GM19099 (cell line): ENCODE results near the gene JAKMIP2.

Experiments used
- POLR2A ChIP-seq: IDR thresholded peaks from 3 replicates; pipeline ENCODE4 v1.6.1; 2011; ENCODE audit warnings: low read depth; ENCODE audit not compliant: insufficient read length; ENCODE audit errors: extremely low read depth

JAKMIP2 gene

DNA sequence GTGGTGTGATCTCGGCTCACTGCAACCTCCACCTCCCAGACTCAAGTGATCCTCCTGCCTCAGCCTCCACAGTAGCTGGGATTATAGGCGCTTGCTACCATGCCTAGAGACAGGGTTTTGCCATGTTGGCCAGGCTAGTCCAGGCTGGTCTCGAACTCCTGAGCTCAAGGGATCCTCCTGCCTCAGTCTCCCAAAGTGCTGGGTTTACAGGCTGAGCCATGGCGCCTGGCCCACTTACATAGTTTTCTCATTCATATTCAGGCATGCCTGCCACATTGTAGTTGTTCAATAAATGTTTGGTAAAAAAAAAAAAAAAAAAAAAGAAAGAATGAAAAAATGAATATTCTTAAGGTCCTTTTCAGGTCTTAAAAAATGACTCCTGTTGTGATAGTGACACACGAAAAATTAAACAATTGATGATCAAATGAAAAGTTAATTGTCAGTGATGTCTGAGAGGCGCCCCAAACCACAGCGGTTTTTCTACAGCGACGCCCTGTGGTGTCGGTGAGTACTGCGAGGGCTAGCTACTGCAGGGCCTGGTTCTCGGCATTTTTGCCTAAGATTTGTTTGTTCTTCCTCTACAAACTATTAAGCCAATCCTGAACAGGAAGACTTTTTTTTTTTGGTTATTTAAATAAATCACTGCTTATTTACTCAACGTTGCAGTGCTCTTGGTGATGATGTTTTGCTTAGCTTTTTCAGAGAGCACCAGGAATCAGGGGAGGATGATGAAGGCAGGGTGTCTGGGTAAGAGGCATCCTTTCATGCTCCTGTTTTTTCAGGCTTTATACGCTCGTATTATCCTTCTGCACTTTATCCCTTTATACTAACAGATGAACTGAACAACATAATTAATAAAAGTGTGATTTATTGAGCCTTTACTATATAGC lies 205.6 kb downstream of the JAKMIP2 start:
- no peak for TF ChIP-seq POLR2A

DNA sequence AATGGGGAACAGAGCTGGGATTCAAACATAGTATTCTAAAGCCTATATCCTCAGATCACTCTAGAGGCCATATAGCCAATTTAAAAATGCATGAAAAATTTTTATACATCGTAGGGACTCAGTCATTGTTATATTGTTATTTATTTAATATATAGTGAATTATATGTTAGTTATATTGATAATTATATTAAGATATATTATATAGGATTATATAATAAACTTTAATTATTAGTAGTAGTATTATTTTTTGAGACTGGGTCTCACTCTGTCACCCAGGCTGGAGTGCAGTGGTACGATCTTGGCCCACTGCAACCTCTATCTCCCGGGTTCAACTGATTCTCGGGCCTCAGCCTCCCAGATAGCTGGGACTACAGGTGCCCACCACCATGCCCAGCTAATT lies 206.9 kb downstream of the JAKMIP2 start:
- no peak for TF ChIP-seq POLR2A

DNA sequence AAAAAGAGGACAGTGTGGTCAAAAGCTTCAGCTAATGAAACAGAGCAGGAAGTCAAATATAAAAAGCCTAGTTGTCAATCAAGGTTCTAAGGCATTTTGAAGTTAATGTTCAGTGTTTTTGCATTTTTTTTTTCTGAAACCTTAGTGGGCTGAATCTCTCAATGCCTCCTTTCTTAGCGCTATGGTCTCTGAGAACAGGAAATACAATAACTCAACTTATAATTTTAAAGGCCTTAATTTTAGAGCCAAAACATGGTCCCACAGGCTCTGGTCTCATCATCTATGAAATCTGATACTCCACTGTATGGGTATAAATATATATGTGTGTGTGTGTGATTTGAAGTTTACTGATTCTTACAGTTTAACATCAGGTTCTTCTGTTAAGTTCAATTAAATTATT lies 209.3 kb downstream of the JAKMIP2 start:
- TF ChIP-seq POLR2A = no peak

DNA sequence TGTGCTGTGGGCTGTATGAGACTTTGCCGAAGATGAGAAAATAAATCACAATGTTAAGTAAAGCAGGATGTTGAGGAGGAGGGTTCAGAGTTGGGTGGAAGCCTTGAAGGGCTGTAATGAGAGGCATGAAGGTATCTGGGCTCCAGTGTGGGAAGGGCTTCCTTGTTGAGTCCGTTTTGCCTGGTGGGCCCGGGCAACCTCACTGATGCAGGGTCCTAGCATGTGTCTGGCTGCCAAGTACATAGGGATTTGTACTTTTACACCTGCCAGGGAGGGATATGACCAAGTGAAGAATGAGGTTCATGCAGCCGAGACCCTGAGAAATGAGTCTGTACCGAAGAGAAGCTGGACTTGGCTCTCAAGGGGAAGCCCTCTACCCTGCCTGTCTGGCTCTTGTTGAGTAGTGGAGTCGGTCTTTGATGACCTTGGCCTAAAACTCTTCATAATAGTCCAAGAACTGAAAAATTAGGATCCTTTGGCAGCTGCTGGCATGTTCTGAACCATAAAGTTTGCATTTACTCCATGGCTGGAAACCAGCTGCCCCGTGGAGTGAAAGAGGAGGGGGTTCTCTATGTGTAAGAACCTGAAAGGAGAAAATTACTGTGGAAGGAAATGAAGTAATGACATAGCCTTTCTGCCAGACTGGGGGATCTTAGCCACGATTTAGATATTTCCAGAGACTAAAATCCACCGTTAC lies 213.7 kb downstream of the JAKMIP2 start:
- no peak for TF ChIP-seq POLR2A

DNA sequence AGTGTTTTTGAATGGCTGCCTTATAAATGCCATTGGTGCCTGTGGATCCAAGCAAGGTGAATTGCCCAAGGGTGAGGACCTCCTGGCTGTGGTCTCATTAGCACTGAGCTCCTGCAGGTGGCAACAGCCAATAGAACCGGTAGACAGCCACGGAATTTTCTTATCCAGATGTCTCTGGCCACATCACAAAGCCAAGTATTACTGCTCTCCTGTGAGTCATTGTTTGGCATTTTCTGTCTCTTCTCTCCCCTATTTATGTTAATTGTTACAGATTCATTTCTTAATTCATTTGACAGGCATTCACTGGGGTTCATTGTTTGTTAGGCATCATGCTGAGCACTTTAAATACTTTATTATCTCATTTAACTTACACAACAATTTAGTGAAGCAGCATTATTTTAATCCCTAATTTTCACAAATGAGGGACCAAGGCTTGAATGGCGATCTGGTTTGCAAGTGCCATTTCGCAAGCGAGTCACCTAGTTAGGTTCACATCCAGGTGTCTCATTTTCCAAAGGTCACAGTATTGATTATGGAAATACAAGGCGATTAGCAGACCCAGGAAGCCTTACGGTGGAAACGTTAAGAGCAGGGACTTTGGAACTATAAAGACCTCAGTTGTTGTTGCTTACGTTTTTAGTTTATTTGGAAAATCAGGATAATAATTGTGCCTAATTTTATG lies 214.5 kb downstream of the JAKMIP2 start:
- TF ChIP-seq POLR2A = no peak

DNA sequence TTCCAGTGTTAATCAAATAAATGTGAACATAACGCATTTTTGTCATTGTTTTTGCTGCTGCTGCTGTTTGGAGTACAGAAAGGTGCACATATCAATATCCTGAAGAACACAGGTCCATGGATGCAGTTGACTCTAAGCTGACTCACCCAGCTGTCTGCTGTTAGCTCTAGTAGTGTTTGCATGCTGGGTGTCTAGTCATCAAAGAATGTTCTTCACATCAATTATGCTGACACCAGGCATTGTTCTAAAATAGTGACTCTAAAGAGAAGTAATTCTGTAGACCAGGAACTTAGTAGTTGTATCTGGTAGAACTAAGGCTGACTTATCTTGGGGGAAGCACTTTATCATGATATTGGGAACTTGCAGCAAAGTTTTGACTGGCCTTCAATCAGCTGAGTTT lies 217.0 kb downstream of the JAKMIP2 start:
- no peak for TF ChIP-seq POLR2A

DNA sequence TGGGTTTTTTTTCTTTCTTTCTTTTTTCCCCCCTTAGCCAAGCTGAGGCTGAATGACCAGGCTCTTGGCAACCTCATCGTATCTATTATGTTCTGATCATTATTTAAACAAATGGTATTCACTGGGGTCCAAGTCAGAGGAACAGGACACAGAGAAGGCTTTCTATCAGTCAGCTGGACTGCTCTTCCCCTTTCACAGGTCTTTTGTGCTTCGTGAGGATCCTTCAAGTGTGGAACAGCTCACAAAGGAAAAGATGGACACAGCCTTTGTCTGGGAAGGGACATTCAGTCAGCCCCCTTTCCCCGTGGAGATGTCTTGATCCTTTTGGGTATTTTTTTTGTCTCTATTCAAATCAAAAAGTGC lies 218.4 kb downstream of the JAKMIP2 start:
- TF ChIP-seq POLR2A = no peak

DNA sequence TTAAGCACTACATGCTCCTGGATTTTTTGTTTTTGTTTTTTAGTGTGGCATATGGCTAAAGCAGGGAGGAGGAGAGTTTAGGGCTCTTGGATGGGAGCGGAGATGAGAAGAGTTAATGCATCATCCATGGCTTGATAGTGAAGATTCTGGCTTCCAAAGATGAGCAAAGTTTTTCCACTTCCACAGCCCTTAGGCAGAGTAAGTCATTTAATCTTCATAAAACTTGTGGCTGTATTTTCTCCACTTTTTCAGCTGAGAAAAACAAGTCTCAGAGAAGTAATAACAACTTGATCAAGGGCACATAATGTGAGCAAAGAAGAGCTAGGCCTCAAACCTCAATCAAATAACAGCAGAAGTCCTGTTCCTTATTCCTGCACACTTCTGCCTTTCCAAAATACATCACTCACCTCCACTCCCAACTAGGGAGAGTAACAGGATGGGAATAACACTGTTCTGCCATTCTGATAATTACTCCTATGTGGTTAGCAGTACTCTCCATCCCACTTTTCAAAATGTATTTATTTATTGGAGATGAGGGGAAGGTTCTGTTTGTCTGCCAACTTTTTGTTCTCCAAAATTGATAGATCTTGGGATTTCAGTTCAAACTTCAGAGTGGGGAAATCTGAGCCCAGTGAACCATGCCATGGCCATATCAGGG lies 218.9 kb downstream of the JAKMIP2 start:
- no peak for TF ChIP-seq POLR2A

DNA sequence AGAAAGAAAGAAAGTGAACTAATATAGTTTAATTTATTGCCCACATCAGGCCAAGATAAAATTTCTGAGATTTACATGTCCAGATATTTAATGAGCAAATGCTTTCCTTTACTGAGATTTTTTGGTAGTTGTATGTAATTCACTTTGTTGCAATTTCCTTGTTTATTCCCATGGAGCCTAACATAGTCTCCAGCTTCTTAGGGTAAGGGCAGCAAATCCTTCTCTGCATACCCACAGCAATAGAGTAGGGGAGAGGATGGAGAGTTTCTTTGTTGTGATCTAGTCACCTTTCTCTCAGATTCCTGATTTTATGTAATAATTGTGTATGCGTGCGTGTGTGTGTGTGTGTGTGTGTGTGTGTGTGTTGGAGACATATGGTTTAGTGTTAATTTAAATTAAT lies 221.1 kb downstream of the JAKMIP2 start:
- TF ChIP-seq POLR2A = no peak

DNA sequence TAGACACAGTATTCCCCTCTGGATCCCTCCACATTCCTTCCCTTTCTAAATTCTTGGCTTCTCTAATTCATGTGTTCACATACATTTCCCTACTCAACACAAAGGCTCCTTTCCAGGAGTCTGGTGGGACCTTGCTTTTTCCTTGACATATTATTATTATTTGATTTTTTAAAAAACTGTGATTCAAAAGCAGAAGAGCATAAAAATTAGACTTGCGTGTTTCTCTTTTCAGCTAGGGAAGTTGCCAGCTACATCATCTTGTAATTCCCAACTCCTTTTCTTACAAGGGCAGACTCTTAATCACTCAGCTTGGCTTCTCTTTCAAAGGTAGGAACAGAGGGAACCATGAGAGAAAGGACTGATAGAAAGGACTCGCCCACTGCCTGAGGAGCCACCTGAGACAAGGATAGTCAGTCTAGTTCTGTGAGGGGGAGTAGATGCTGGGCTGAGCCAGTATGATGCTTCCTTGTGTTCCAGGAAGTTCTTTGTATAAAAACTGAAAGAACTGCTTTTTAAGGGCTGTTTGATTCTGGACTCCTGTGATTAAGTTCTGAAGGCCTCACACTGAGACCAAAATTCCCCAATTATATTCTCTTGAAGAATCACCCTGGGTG lies 221.7 kb downstream of the JAKMIP2 start:
- no peak for TF ChIP-seq POLR2A

DNA sequence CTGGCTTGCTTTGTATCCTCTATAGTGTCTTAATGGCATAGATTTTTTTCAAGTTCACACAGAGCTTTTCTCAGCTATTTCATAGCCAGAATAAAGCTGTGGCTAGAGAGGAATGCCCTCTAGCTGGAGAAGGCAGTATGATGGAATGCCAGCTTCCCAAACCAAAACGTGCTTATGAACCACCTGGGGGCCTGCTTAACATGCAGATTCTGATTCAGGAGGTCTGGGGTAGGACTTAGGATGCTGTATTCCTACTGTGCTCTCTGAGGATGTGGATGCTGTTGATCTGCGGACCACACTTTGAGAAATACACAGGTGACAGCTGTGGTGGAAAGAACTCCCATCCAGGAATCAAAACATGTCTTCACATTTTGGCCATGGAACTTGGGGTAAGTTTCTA lies 222.8 kb downstream of the JAKMIP2 start:
- TF ChIP-seq POLR2A = no peak

DNA sequence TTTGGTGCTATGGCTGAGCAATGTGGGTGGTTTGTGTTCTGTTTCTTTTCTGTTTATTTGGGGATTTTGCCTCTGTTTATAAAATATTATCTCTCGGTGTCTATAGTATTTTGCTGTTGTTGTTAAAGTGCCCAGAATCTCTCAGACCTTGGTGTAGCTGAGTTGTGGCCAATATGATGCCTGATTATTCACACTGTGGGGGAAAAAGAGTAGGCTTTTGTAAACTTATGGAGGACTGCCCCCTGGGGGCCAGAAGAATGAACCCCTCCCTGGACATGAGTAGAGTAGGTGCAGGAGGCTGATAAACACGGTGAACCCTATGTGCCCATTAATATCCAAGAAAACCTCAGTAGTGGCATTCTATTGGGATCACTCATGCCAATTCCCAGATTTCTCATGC lies 223.7 kb downstream of the JAKMIP2 start:
- no peak for TF ChIP-seq POLR2A

DNA sequence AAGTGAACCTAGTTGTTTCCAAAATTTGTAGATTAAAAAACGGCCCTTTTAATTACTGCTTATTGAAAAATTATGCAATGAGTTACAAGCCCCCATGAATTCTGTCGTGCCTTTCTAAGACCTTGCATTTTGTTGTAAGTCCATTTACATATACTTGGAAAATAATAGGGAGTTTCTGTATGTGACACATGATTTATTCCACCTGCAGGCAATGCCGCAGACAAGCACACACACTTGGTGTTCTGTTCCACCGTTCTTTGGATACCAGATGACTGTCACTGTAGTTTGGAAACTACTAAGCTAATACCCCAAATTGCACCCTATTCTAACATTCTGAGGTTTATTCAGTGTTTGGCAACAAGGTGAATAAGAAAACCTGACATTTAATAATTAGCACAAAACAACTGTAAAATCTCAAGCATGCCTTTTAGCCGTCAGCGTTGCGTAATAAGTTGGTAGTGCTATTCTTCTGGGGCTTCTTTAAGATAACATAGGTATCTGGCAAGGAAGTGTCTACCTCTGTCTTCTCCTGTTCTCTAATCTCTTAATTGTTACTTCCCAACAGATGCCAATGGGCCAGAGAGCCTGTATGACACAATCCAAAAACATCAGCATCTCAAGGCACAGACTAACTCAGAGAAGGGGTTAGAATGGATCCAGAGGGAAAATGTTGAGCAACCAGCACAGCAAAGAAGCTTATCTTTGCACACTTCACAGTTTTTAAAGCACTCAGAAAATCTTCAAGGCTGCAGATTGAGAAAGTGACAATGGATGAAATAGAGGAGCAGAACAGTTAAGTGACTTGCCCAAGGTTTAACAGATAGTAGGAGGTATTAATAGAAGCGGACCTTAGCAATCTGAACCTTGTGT lies 224.4 kb downstream of the JAKMIP2 start:
- TF ChIP-seq POLR2A = no peak

DNA sequence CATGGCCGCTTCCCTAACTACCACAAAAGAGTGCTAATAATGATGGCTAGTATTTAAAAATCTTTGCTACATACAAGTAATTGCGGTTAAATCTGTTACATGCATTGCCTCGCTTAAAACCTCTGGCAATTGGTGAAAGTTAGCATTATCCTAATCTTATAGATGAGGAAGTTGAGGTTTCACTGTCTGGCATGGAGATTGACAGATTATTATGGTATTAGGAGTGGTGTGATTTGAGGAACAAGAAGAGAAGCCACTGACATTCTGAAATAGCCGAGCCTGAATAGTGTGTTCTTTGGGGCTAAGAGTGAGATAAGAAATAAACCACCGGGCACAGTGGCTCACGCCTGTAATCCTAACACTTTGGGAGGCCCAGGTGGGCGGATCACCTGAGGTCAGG lies 227.4 kb downstream of the JAKMIP2 start:
- no peak for TF ChIP-seq POLR2A
